ENCODE results near the gene OR52K1.
"Not testable (repeated sequence)": the region's sequence is repeated elsewhere in the genome, so short reads cannot be mapped to it uniquely, and the experiment has no call there.

Gene OR52K1

GRCh38 chr11:4482445-4482844 is at the start of gene OR52K1:
Gene OR52K1, plus strand, starts transcription at chr11:4482646. Its CDS starts 6,255 bp downstream, at chr11:4488901.
- no peak for DNase-seq (ENCODE audit: low read depth in 2 of 2)

GRCh38 chr11:4433856-4434255 is 48.6 kb upstream of the OR52K1 start:
- DNase-seq (ENCODE audit: low read depth in 2 of 2): no peak

- no peak for DNase-seq (ENCODE audit: low read depth in 2 of 2)
Measured at GRCh38 chr11:4436411-4436810, 46.0 kb upstream of the OR52K1 start.

GRCh38 chr11:4441515-4441914 is 40.9 kb upstream of the OR52K1 start:
- no peak for DNase-seq (ENCODE audit: low read depth in 2 of 2)

GRCh38 chr11:4443232-4443891 is 39.1 kb upstream of the OR52K1 start:
- DNase-seq (ENCODE audit: low read depth in 2 of 2): no peak

- DNase-seq (ENCODE audit: low read depth in 2 of 2): no peak
Measured at GRCh38 chr11:4448995-4449394, 33.5 kb upstream of the OR52K1 start, which contains the start of gene OR52K2. Gene OR52K2, plus strand, starts transcription at chr11:4449295. Its CDS starts 45 bp downstream, at chr11:4449340.

- no peak for DNase-seq (ENCODE audit: low read depth in 2 of 2)
Measured at GRCh38 chr11:4453118-4453517, 29.3 kb upstream of the OR52K1 start.

GRCh38 chr11:4454021-4454420 is 28.4 kb upstream of the OR52K1 start:
- no peak for DNase-seq (ENCODE audit: low read depth in 2 of 2)

GRCh38 chr11:4455419-4455818 is 27.0 kb upstream of the OR52K1 start:
- no peak for DNase-seq (ENCODE audit: low read depth in 2 of 2)

- DNase-seq (ENCODE audit: low read depth in 2 of 2): no peak
Measured at GRCh38 chr11:4459500-4459899, 22.9 kb upstream of the OR52K1 start.

- no peak for DNase-seq (ENCODE audit: low read depth in 2 of 2)
Measured at GRCh38 chr11:4460151-4460550, 22.3 kb upstream of the OR52K1 start.

GRCh38 chr11:4464216-4465159 is 18.0 kb upstream of the OR52K1 start:
- DNase-seq (ENCODE audit: low read depth in 2 of 2): no peak

GRCh38 chr11:4465407-4465806 is 17.0 kb upstream of the OR52K1 start:
- DNase-seq (ENCODE audit: low read depth in 2 of 2): no peak

GRCh38 chr11:4466131-4466870 is 16.1 kb upstream of the OR52K1 start:
- no peak for DNase-seq (ENCODE audit: low read depth in 2 of 2)

GRCh38 chr11:4466871-4467442 is 15.5 kb upstream of the OR52K1 start:
- DNase-seq (ENCODE audit: low read depth in 2 of 2): no peak

- DNase-seq (ENCODE audit: low read depth in 2 of 2): no peak
Measured at GRCh38 chr11:4467811-4468606, 14.4 kb upstream of the OR52K1 start.

- no peak for DNase-seq (ENCODE audit: low read depth in 2 of 2)
Measured at GRCh38 chr11:4479644-4480043, 2.8 kb upstream of the OR52K1 start.

GRCh38 chr11:4480577-4481239 is 1.7 kb upstream of the OR52K1 start:
- DNase-seq (ENCODE audit: low read depth in 2 of 2): no peak

- DNase-seq (ENCODE audit: low read depth in 2 of 2): no peak
Measured at GRCh38 chr11:4481240-4481582, 1.2 kb upstream of the OR52K1 start.

GRCh38 chr11:4484310-4484709 is 1.9 kb downstream of the OR52K1 start:
- no peak for DNase-seq (ENCODE audit: low read depth in 2 of 2)

GRCh38 chr11:4491405-4491804 is 9.0 kb downstream of the OR52K1 start:
- DNase-seq (ENCODE audit: low read depth in 2 of 2): not testable (repeated sequence)

All from fibroblast of skin of left quadriceps (primary cell).